ENCODE data around the gene C16orf96. TPM values are rescaled to one million over a fixed set of nuclear protein-coding genes. Genes with fewer than 3 reads are reported as not detected.

Gene C16orf96
- total RNA-seq, 4 donors from 2014 or later: 0.40 TPM; not detected in 3

GRCh38 chr16:4604401-4604800 lies 48.3 kb downstream of the C16orf96 start:
- 75% methylated on average over 5 of the region's 15 CpGs; no CpG with 5 or more reads in 1 of the 2 donors for WGBS, 2 donors (ENCODE audit: low coverage in 1 of 2)
- TF ChIP-seq POLR2AphosphoS5 (IDR thresholded peaks at IDR 0.05): no peak
- TF ChIP-seq POLR2A (IDR thresholded peaks at IDR 0.05): no peak
- no peak for TF ChIP-seq EP300 (IDR thresholded peaks at IDR 0.05)
- TF ChIP-seq CTCF (IDR thresholded peaks at IDR 0.05): no peak
- Histone ChIP-seq H3K36me3 (peaks cover 0 to 27% of the 10 kb centered on the region in 2 donors), H3K27me3 (no peaks in the 10 kb centered on the region), H3K27ac (no peak overlapping the region), H3K9me3 (no peaks in the 10 kb centered on the region), H3K4me3 (no peak overlapping the region), H3K4me1 (peaks cover 0 to 37% (median 12%) of the 10 kb centered on the region in 3 donors)
- no peak for ATAC-seq

GRCh38 chr16:4606354-4606753 lies 50.2 kb downstream of the C16orf96 start:
- no peak for TF ChIP-seq EP300 (IDR thresholded peaks at IDR 0.05)
- no peak for TF ChIP-seq POLR2AphosphoS5 (IDR thresholded peaks at IDR 0.05)
- no peak for TF ChIP-seq CTCF (IDR thresholded peaks at IDR 0.05)
- no peak for TF ChIP-seq POLR2A (IDR thresholded peaks at IDR 0.05)
- Histone ChIP-seq H3K27ac (no peak overlapping the region), H3K36me3 (peaks cover 0 to 41% of the 10 kb centered on the region in 2 donors), H3K27me3 (no peaks in the 10 kb centered on the region), H3K4me1 (peaks cover 0 to 43% (median 16%) of the 10 kb centered on the region in 3 donors), H3K4me3 (no peak overlapping the region), H3K9me3 (no peaks in the 10 kb centered on the region)
- no peak for ATAC-seq
- 75 to 85% methylated on average over 4 to 8 of the region's 9 CpGs for WGBS, 2 donors (ENCODE audit: low coverage in 1 of 2)

GRCh38 chr16:4607841-4608703 lies 51.9 kb downstream of the C16orf96 start:
- no peak for TF ChIP-seq CTCF (IDR thresholded peaks at IDR 0.05)
- TF ChIP-seq POLR2AphosphoS5 (IDR thresholded peaks at IDR 0.05): no peak
- TF ChIP-seq EP300 (IDR thresholded peaks at IDR 0.05): no peak
- TF ChIP-seq POLR2A (IDR thresholded peaks at IDR 0.05): no peak
- peaks cover 0 to 46% (median 25%) of the 10 kb centered on the region in 3 donors for H3K4me1 ChIP-seq
- 50% methylated on average over 1 of the region's 22 CpGs; no CpG with 5 or more reads in 1 of the 2 donors for WGBS, 2 donors (ENCODE audit: low coverage in 1 of 2)
- peaks cover 0 to 41% of the 10 kb centered on the region in 2 donors for H3K36me3 ChIP-seq
- no peak for ATAC-seq
- no peaks in the 10 kb centered on the region for H3K27me3 ChIP-seq
- H3K27ac ChIP-seq: no peak overlapping the region
- H3K9me3 ChIP-seq: no peaks in the 10 kb centered on the region
- no peak overlapping the region for H3K4me3 ChIP-seq

GRCh38 chr16:4608704-4608980 lies 52.5 kb downstream of the C16orf96 start:
- peaks cover 0 to 51% (median 30%) of the 10 kb centered on the region in 3 donors for H3K4me1 ChIP-seq
- H3K9me3 ChIP-seq: no peaks in the 10 kb centered on the region
- H3K27me3 ChIP-seq: no peaks in the 10 kb centered on the region
- H3K4me3 ChIP-seq: no peak overlapping the region
- no peak for ATAC-seq
- H3K27ac ChIP-seq: no peak overlapping the region
- 78 to 81% methylated on average over 5 of the region's 8 CpGs for WGBS, 2 donors (ENCODE audit: low coverage in 1 of 2)
- H3K36me3 ChIP-seq: peaks cover 0 to 41% of the 10 kb centered on the region in 2 donors
- TF ChIP-seq POLR2A (IDR thresholded peaks at IDR 0.05) (no peak), CTCF (IDR thresholded peaks at IDR 0.05) (no peak), EP300 (IDR thresholded peaks at IDR 0.05) (no peak)

All from gastroesophageal sphincter (tissue), 4 donors.